Osteoblast (primary cell): ENCODE measurements around the gene SPATS2L. TPM values are rescaled to one million over a fixed set of nuclear protein-coding genes. Genes with fewer than 3 reads are reported as not detected.

Source experiments
- DNase-seq: peaks from one replicate; pipeline ENCODE4 v3.0.0; 2011; ENCODE audit warnings: low spot score, mixed read lengths; ENCODE audit not compliant: insufficient read length; ENCODE audit errors: missing footprints
- H2AFZ ChIP-seq: 2 replicates; pipeline ENCODE4 v1.6.0; 2011; ENCODE audit warnings: mild to moderate bottlenecking, low read length
- H3K27ac ChIP-seq: 2 replicates; pipeline ENCODE4 v1.5.1; 2011; ENCODE audit warnings: mild to moderate bottlenecking, low read depth, low read length, moderate library complexity
- H3K27me3 ChIP-seq: 2 replicates; pipeline ENCODE4 v1.6.0; 2012; ENCODE audit warnings: mild to moderate bottlenecking, control low read depth, inconsistent platforms, low read length, moderate library complexity; ENCODE audit not compliant: insufficient read depth
- H3K36me3 ChIP-seq: 2 replicates; pipeline ENCODE4 v1.5.1; 2011; ENCODE audit warnings: mild to moderate bottlenecking, low read length, control low read depth, moderate library complexity; ENCODE audit not compliant: insufficient read depth
- H3K4me1 ChIP-seq: 2 replicates; pipeline ENCODE4 v1.5.1; 2011; ENCODE audit warnings: mild to moderate bottlenecking, low read length, control low read depth, moderate library complexity; ENCODE audit not compliant: insufficient read depth
- H3K4me2 ChIP-seq: 2 replicates; pipeline ENCODE4 v1.6.0; 2011; ENCODE audit warnings: mild to moderate bottlenecking, low read length; ENCODE audit not compliant: insufficient read depth
- H3K4me3 ChIP-seq: fragments of 200-600 bp; sonication (generic); 3 replicates; pipeline ENCODE4 v1.5.1; 2012; ENCODE audit warnings: mild to moderate bottlenecking, low read length, inconsistent platforms; ENCODE audit not compliant: insufficient read depth
- H3K79me2 ChIP-seq: 2 replicates; pipeline ENCODE4 v1.6.0; 2012; ENCODE audit warnings: mild to moderate bottlenecking, low read length, control low read depth, inconsistent platforms; ENCODE audit not compliant: insufficient read depth
- H3K9me3 ChIP-seq: 2 replicates; pipeline ENCODE4 v1.5.1; 2011; ENCODE audit warnings: low read depth, low read length, control low read depth
- H4K20me1 ChIP-seq: 2 replicates; pipeline ENCODE4 v1.6.0; 2012; ENCODE audit warnings: mild to moderate bottlenecking, low read length, control low read depth; ENCODE audit not compliant: insufficient read depth
- total RNA-seq: library from RNA; depleted of rRNA; stranded (reverse); fragments of >200 nt; gene quantifications from 2 replicates; pipeline ENCODE4 v1.2.3, GENCODE V29; 2012
- TF ChIP-seq, protein P1 (sequence below): IDR thresholded peaks from 2 replicates; pipeline ENCODE4 v1.5.1; 2011; ENCODE audit warnings: mild to moderate bottlenecking, low read depth, low read length, moderate library complexity; ENCODE audit errors: extremely low read depth

SPATS2L gene
- total RNA-seq, 1 donor = 74.6 TPM

DNA sequence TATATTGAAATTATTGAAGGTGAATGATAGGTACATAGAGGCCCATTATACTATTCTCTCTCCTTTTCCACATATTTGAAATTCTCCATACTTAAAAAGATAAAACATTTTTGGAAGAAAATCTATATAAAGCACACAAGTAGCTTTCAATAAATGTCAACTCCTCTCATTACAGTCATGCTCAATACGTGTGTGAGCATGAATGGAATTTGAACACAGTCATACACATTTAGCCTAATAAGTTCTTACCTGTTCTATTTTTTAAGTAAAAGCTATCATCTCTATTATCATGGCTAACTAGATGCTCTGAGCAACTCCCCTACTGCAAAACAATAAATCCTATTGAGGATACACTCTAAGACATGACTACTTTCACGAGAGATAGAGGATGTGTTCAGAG is 41.9 kb upstream of the SPATS2L start:
- TF ChIP-seq, protein P1, sequence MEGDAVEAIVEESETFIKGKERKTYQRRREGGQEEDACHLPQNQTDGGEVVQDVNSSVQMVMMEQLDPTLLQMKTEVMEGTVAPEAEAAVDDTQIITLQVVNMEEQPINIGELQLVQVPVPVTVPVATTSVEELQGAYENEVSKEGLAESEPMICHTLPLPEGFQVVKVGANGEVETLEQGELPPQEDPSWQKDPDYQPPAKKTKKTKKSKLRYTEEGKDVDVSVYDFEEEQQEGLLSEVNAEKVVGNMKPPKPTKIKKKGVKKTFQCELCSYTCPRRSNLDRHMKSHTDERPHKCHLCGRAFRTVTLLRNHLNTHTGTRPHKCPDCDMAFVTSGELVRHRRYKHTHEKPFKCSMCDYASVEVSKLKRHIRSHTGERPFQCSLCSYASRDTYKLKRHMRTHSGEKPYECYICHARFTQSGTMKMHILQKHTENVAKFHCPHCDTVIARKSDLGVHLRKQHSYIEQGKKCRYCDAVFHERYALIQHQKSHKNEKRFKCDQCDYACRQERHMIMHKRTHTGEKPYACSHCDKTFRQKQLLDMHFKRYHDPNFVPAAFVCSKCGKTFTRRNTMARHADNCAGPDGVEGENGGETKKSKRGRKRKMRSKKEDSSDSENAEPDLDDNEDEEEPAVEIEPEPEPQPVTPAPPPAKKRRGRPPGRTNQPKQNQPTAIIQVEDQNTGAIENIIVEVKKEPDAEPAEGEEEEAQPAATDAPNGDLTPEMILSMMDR = no peak
- DNase-seq = no peak

DNA sequence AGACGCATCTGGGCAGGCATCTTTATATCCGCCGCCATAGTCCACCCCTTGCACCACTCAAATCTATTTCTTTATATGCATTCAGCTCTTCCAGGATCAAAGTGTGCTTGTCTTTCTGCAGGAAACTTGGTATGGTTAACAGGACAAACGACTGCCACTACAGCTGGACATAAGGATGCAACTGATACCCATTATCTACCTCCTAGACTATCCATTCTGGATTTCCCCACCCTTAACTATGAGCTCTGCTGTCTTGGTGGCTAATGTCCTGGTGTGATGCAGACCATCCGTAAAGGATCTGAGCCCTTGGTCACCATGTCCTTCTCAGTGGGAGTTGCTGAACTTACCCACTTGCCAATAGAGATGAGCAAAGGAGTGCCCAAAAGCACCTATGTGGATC is 40.1 kb upstream of the SPATS2L start:
- H3K4me3 ChIP-seq = no peak overlapping the region
- no peaks in the 10 kb centered on the region for H3K4me1 ChIP-seq
- H3K27me3 ChIP-seq = no peaks in the 10 kb centered on the region
- no peak for DNase-seq
- H2AFZ ChIP-seq = no peak overlapping the region
- no peaks in the 10 kb centered on the region for H3K36me3 ChIP-seq
- no peaks in the 10 kb centered on the region for H3K9me3 ChIP-seq
- no peak overlapping the region for H3K4me2 ChIP-seq
- no peak overlapping the region for H3K27ac ChIP-seq
- no peaks in the 10 kb centered on the region for H3K79me2 ChIP-seq
- H4K20me1 ChIP-seq = no peaks in the 10 kb centered on the region
- TF ChIP-seq, protein P1 = no peak

More for the DNA sequence above, 41.9 kb upstream of the SPATS2L start:
- Histone ChIP-seq H3K27me3 (no peaks in the 10 kb centered on the region), H3K4me1 (no peaks in the 10 kb centered on the region), H3K79me2 (no peaks in the 10 kb centered on the region), H3K4me3 (no peak overlapping the region), H3K36me3 (no peaks in the 10 kb centered on the region), H3K4me2 (no peak overlapping the region), H3K9me3 (no peaks in the 10 kb centered on the region), H2AFZ (no peak overlapping the region), H4K20me1 (no peaks in the 10 kb centered on the region), H3K27ac (no peak overlapping the region)

DNA sequence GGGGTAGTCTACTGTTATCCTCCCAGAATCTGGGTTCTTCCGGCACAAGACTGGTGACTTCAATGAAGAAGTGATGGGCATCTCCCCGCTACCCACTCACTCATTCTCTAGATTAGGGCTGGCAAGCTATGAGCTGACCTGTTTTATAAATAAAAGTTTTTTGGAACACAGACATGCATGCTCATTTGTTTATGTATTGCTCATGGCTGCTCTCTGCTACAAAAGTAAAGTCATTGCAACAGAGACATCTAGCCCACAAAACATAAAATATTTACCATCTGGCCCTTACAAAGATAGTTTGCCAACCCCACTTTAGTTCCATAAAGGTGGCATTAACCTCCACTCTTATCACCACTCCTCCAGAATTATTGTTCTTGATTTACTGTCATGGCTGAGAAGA is 39.1 kb upstream of the SPATS2L start:
- TF ChIP-seq, protein P1 = no peak

DNA sequence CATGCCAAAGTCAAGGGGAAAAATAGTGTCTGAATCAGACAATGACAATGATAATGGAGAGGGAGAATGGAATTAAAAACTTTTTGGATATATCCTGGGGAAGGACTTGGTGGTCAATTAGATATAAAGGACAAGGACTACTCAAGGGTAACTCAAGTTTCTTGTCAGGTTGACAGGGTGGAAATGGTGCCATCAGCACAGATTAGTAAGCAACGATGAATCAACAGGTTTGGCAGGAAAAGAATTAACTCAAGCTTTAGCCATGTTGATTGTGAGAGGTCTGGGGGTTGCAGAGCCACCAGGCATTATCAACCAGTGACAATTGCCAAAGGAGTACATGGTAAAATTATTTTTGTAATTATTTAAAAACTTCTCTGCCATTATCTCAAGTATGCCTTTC is 35.8 kb upstream of the SPATS2L start:
- DNase-seq = no peak

More for the DNA sequence above, 39.1 kb upstream of the SPATS2L start:
- Histone ChIP-seq H3K27me3 (no peaks in the 10 kb centered on the region), H3K4me1 (no peaks in the 10 kb centered on the region), H3K79me2 (no peaks in the 10 kb centered on the region), H4K20me1 (no peaks in the 10 kb centered on the region), H3K4me3 (no peak overlapping the region), H3K27ac (no peak overlapping the region), H3K4me2 (no peak overlapping the region), H3K9me3 (no peaks in the 10 kb centered on the region), H2AFZ (no peak overlapping the region), H3K36me3 (no peaks in the 10 kb centered on the region)
- DNase-seq = no peak

More for the DNA sequence above, 35.8 kb upstream of the SPATS2L start:
- no peaks in the 10 kb centered on the region for H3K79me2 ChIP-seq
- H4K20me1 ChIP-seq = no peaks in the 10 kb centered on the region
- H3K27ac ChIP-seq = no peak overlapping the region
- H3K4me2 ChIP-seq = no peak overlapping the region
- no peaks in the 10 kb centered on the region for H3K4me1 ChIP-seq
- H3K36me3 ChIP-seq = no peaks in the 10 kb centered on the region
- no peaks in the 10 kb centered on the region for H3K9me3 ChIP-seq
- TF ChIP-seq, protein P1 = no peak
- no peaks in the 10 kb centered on the region for H3K27me3 ChIP-seq
- no peak overlapping the region for H2AFZ ChIP-seq
- no peak overlapping the region for H3K4me3 ChIP-seq
